B cell (primary cell): Measurements from ENCODE around the gene CISD1. TPM values are rescaled to one million over a fixed set of nuclear protein-coding genes. Genes with fewer than 3 reads are reported as not detected.

Experiments used
- ATAC-seq: fragments of 200-7000 bp; cut with Tn5 transposase; one replicate; pipeline ENCODE4 v1.10.0; 2021; ENCODE audit warnings: low read depth, mild to moderate bottlenecking, moderate number of reproducible peaks, moderate library complexity
- CTCF ChIA-PET: fragments of 350-600 bp; sonication (Branson Sonifier 250); formaldehyde crosslinking; loops from one replicate; lab custom pipeline; 2021; ENCODE audit warnings: antibody characterized with exemption, inconsistent platforms; lab: Charles Lee
- POLR2A ChIA-PET: fragments of 350-600 bp; sonication (Branson Sonifier 250); formaldehyde crosslinking; loops from one replicate; lab custom pipeline; 2021; ENCODE audit warnings: antibody characterized with exemption; lab: Charles Lee
- DNase-seq: peaks from one replicate; pipeline ENCODE4 v3.0.0; 2013
- H2AFZ ChIP-seq: 2 replicates; pipeline ENCODE4 v1.6.1; 2012; ENCODE audit warnings: mild to moderate bottlenecking, low read depth, low read length; ENCODE audit not compliant: insufficient read depth, poor library complexity, severe bottlenecking
- H3K27ac ChIP-seq, 2 donors: 1 replicate in 1 of 2; 2 replicates in 1 of 2; pipeline ENCODE4 v1.5.1; 2012 to 2013; ENCODE audit warnings: low read length in 2 of 2, mild to moderate bottlenecking in 2 of 2, moderate library complexity in 1 of 2
- H3K27me3 ChIP-seq, 4 experiments: fragments of 200-600 bp in 1 of 4; sonication (generic) in 1 of 4; replicated peaks in 1 of 4; 1 replicate in 2 of 4; 2 replicates in 2 of 4; pipeline versions ENCODE4 v1.6.1 to v1.7.0; 2013 to 2016; ENCODE audit warnings: low read length in 3 of 4, mild to moderate bottlenecking in 2 of 4, mixed read lengths in 1 of 4, moderate library complexity in 1 of 4; ENCODE audit not compliant: insufficient read depth in 4 of 4, control insufficient read depth in 3 of 4; ENCODE audit errors: control extremely low read depth in 1 of 4
- H3K36me3 ChIP-seq, 2 experiments: replicated peaks in 1 of 2; 1 replicate in 1 of 2; 2 replicates in 1 of 2; pipeline versions ENCODE4 v1.6.1 to v1.7.1; 2013; ENCODE audit warnings: low read length in 1 of 2; ENCODE audit not compliant: insufficient read depth in 2 of 2, control insufficient read depth in 1 of 2; ENCODE audit errors: control extremely low read depth in 1 of 2, extremely low read depth in 1 of 2
- H3K4me1 ChIP-seq, 2 donors: fragments of 200-600 bp in 1 of 2; sonication (generic) in 1 of 2; 1 replicate in 1 of 2; 2 replicates in 1 of 2; pipeline versions ENCODE4 v1.5.1 to v1.6.1; 2013 to 2017; ENCODE audit warnings: low read length in 2 of 2; ENCODE audit not compliant: control insufficient read depth in 2 of 2, insufficient read depth in 2 of 2
- H3K4me2 ChIP-seq: replicated peaks from 2 replicates; pipeline ENCODE3; 2012; ENCODE audit warnings: mild to moderate bottlenecking, low read depth, low read length; ENCODE audit not compliant: poor library complexity, severe bottlenecking
- H3K4me3 ChIP-seq, 5 experiments: fragments of 200-600 bp in 1 of 5; sonication (generic) in 1 of 5; 1 replicate in 3 of 5; 2 replicates in 2 of 5; pipeline versions ENCODE4 v1.5.1 to v1.7.0; 2011 to 2016; ENCODE audit warnings: low read length in 4 of 5, mild to moderate bottlenecking in 4 of 5, low read depth in 2 of 5, control low read depth in 1 of 5, moderate library complexity in 1 of 5; ENCODE audit not compliant: insufficient read depth in 1 of 5; ENCODE audit errors: control extremely low read depth in 1 of 5, extremely low read depth in 1 of 5
- H3K79me2 ChIP-seq: fragments of 200-600 bp; sonication (generic); one replicate; pipeline ENCODE4 v1.6.0; 2016; ENCODE audit warnings: low read length; ENCODE audit not compliant: control insufficient read depth, insufficient read depth
- H3K9ac ChIP-seq: fragments of 200-600 bp; sonication (generic); 2 replicates; pipeline ENCODE4 v1.6.1; 2017; ENCODE audit warnings: mild to moderate bottlenecking, low read length, moderate library complexity
- H3K9me3 ChIP-seq, 3 donors: one replicate each; pipeline versions ENCODE4 v1.6.1 to v1.7.1; 2013; ENCODE audit warnings: low read length in 2 of 3; ENCODE audit not compliant: control insufficient read depth in 2 of 3, insufficient read depth in 1 of 3; ENCODE audit errors: control extremely low read depth in 1 of 3
- H4K20me1 ChIP-seq: 2 replicates; pipeline ENCODE4 v1.6.0; 2012; ENCODE audit warnings: mild to moderate bottlenecking, low read length; ENCODE audit not compliant: insufficient read depth, control insufficient read depth, poor library complexity, severe bottlenecking
- H3K27ac Mint-ChIP-seq: one replicate; pipeline ENCODE4 v1.8.0; 2021; ENCODE audit warnings: mixed read lengths
- H3K27me3 Mint-ChIP-seq: one replicate; pipeline ENCODE4 v1.8.0; 2021; ENCODE audit warnings: mixed read lengths
- H3K4me1 Mint-ChIP-seq: one replicate; pipeline ENCODE4 v1.8.0; 2021; ENCODE audit warnings: mixed read lengths
- H3K4me3 Mint-ChIP-seq: one replicate; pipeline ENCODE4 v1.8.0; 2021; ENCODE audit warnings: mixed read lengths
- H3K9me3 Mint-ChIP-seq: one replicate; pipeline ENCODE4 v1.8.0; 2022; ENCODE audit warnings: mixed read lengths; ENCODE audit not compliant: insufficient read depth
- CTCF ChIP-seq: fragments of 200-600 bp; IDR thresholded peaks from one replicate; pipeline ENCODE4 v1.8.0; 2022; ENCODE audit warnings: antibody characterized with exemption, mild to moderate bottlenecking
- EZH2 ChIP-seq: IDR thresholded peaks from 2 replicates; pipeline ENCODE4 v1.6.1; 2012; ENCODE audit warnings: borderline replicate concordance, low read depth, mild to moderate bottlenecking, moderate library complexity, low read length; ENCODE audit not compliant: insufficient read depth, poor library complexity, severe bottlenecking
- WGBS: methylation state at CpG from one replicate; pipeline ENCODE4 v1.1.5; 2013; ENCODE audit warnings: missing lambda C conversion rate; ENCODE audit not compliant: insufficient coverage; 5-methylcytosine and 5-hydroxymethylcytosine counted together
- intact Hi-C: fragments of 100-400 bp; cut with micrococcal nuclease; formaldehyde crosslinking; loops from one replicate; pipeline ENCODE4 v1.10.0; 2022
- polyA plus RNA-seq: library from polyadenylated mRNA; depleted of rRNA; stranded (reverse); fragments of >200 nt; gene quantifications from 2 replicates; pipeline ENCODE4 v1.2.3, GENCODE V29; 2012
- total RNA-seq, 2 donors: library from RNA; stranded (reverse); fragments of 120-200 nt in 1 of 2; gene quantifications; 1 replicate in 1 of 2; 2 replicates in 1 of 2; pipeline versions ENCODE4 v1.2.3 to v1.2.4, GENCODE V29; 2013 to 2022

Gene CISD1
- total and polyA plus RNA-seq, 2 donors (not counting 1 experiment from before 2014, with no cell fraction given), result 6.6 to 7.3 TPM

GRCh38 chr10:58291538-58292174 lies 22.7 kb downstream of the CISD1 start:
- Histone ChIP-seq H3K9ac (no peak overlapping the region), H3K27me3 (no peaks in the 10 kb centered on the region), H4K20me1 (no peaks in the 10 kb centered on the region), H3K4me3 (no peak overlapping the region), H3K79me2 (no peaks in the 10 kb centered on the region), H3K9me3 (no peaks in the 10 kb centered on the region), H3K4me2 (no peak overlapping the region), H3K27ac (no peak overlapping the region), H3K4me1 (no peaks in the 10 kb centered on the region), H2AFZ (no peak overlapping the region), H3K36me3 (peaks cover 0 to 2% of the 10 kb centered on the region in 2 experiments)
- TF ChIP-seq CTCF (peak; percentile 88), EZH2 (no peak)
- Mint-ChIP-seq H3K27me3 (no peaks in the 10 kb centered on the region), H3K9me3 (no peaks in the 10 kb centered on the region), H3K4me3 (no peak overlapping the region), H3K27ac (no peak overlapping the region), H3K4me1 (no peaks in the 10 kb centered on the region)
- ChIA-PET POLR2A (no interaction called here), CTCF (interaction anchor here (1.0 to 9.0 kb wide), 21 partner anchors 8 to 137 kb away, joined by 3 to 407 read pairs (median 6); partner anchors contain the start of genes CISD1, IPMK and TFAM)
- no CpG with 5 or more reads among the region's 5 CpGs for WGBS
- intact Hi-C loops, result loop anchor here (1.0 to 10.0 kb wide), 3 partner anchors 93 to 493 kb away; partner anchors contain the start of gene TFAM
- peak; percentile 68 for ATAC-seq
- peak; percentile 64 for DNase-seq

GRCh38 chr10:58293989-58294388 lies 25.0 kb downstream of the CISD1 start:
- Histone ChIP-seq H3K9me3 (no peaks in the 10 kb centered on the region), H2AFZ (no peak overlapping the region), H3K4me3 (no peak overlapping the region), H3K36me3 (peaks cover 0 to 2% of the 10 kb centered on the region in 2 experiments), H3K9ac (no peak overlapping the region), H3K79me2 (no peaks in the 10 kb centered on the region), H3K4me2 (no peak overlapping the region), H3K27ac (no peak overlapping the region), H3K4me1 (no peaks in the 10 kb centered on the region), H4K20me1 (no peaks in the 10 kb centered on the region), H3K27me3 (no peaks in the 10 kb centered on the region)
- Mint-ChIP-seq H3K9me3 (no peaks in the 10 kb centered on the region), H3K4me3 (no peak overlapping the region), H3K27ac (no peak overlapping the region), H3K4me1 (no peaks in the 10 kb centered on the region), H3K27me3 (no peaks in the 10 kb centered on the region)
- CTCF ChIA-PET, result interaction anchor here (5.5 to 9.0 kb wide), 2 partner anchors 12 to 119 kb away, joined by 23 to 407 read pairs; no protein-coding TSS in a partner anchor
- WGBS, result no CpG with 5 or more reads among the region's 5 CpGs
- ATAC-seq (no peak), DNase-seq (no peak)
- TF ChIP-seq EZH2 (no peak), CTCF (no peak)
- intact Hi-C loops, result loop anchor here (10.0 kb wide), 1 partner anchor 491 kb away; no protein-coding TSS in a partner anchor
- POLR2A ChIA-PET, result no interaction called here
